Karpas-422 (cell line): ENCODE data around the gene EVPL. TPM values are rescaled to one million over a fixed set of nuclear protein-coding genes. Genes with fewer than 3 reads are reported as not detected.
"Not testable (repeated sequence)": the region's sequence is repeated elsewhere in the genome, so short reads cannot be mapped to it uniquely, and the experiment has no call there.

ENCODE experiments used
- DNase-seq: peaks from one replicate; pipeline ENCODE4 v3.0.0-alpha.2; 2015
- H2AFZ ChIP-seq: fragments of 200-600 bp; sonication (generic); 2 replicates; pipeline ENCODE4 v1.6.1; 2014; ENCODE audit warnings: antibody characterized with exemption, low read length, mixed read lengths
- H3K27ac ChIP-seq: fragments of 200-600 bp; sonication (generic); 2 replicates; pipeline ENCODE4 v1.5.1; 2014; ENCODE audit warnings: mild to moderate bottlenecking, low read length, moderate library complexity
- H3K27me3 ChIP-seq: fragments of 200-600 bp; sonication (generic); 2 replicates; pipeline ENCODE4 v1.6.1; 2014; ENCODE audit warnings: low read length, mixed read lengths
- H3K36me3 ChIP-seq: fragments of 200-600 bp; sonication (generic); 2 replicates; pipeline ENCODE4 v1.6.1; 2014; ENCODE audit warnings: low read length, mixed read lengths; ENCODE audit not compliant: insufficient read depth
- H3K4me1 ChIP-seq: fragments of 200-600 bp; sonication (generic); 2 replicates; pipeline ENCODE4 v1.6.1; 2014; ENCODE audit warnings: mild to moderate bottlenecking, low read length, mixed read lengths
- H3K4me2 ChIP-seq: fragments of 200-600 bp; sonication (generic); 2 replicates; pipeline ENCODE4 v1.6.1; 2014; ENCODE audit warnings: low read length, low read depth, mild to moderate bottlenecking; ENCODE audit not compliant: poor library complexity, severe bottlenecking
- H3K4me3 ChIP-seq: fragments of 200-600 bp; sonication (generic); 2 replicates; pipeline ENCODE4 v1.5.1; 2014; ENCODE audit warnings: mild to moderate bottlenecking, antibody characterized with exemption, low read length, mixed read lengths
- H3K79me2 ChIP-seq: fragments of 200-600 bp; sonication (generic); 2 replicates; pipeline ENCODE4 v1.6.1; 2014; ENCODE audit warnings: mild to moderate bottlenecking, low read length, mixed read lengths
- H3K9ac ChIP-seq: fragments of 200-600 bp; sonication (generic); 2 replicates; pipeline ENCODE4 v1.6.0; 2014; ENCODE audit warnings: low read length
- H3K9me2 ChIP-seq: fragments of 200-600 bp; sonication (generic), shearing (Covaris generic); replicated peaks from 2 replicates; pipeline ENCODE4 v1.6.0; 2014; ENCODE audit warnings: mild to moderate bottlenecking, low read length, moderate library complexity; ENCODE audit not compliant: insufficient read depth
- H3K9me3 ChIP-seq: fragments of 300-700, 200-600 bp; sonication (generic); 2 replicates; pipeline ENCODE4 v1.6.1; 2014; ENCODE audit warnings: low read length, mixed read lengths
- H4K20me1 ChIP-seq: fragments of 200-600 bp; sonication (generic); 2 replicates; pipeline ENCODE4 v1.6.1; 2014; ENCODE audit warnings: mild to moderate bottlenecking, antibody characterized with exemption, low read length, low read depth; ENCODE audit not compliant: insufficient read depth
- total RNA-seq: library from RNA; depleted of rRNA; stranded (reverse); fragments of >200 nt; shearing (Covaris generic); gene quantifications from 2 replicates; pipeline ENCODE4 v1.2.3, GENCODE V29; 2014; ENCODE audit warnings: low replicate concordance

EVPL gene
- total RNA-seq, 1 experiment from 2014 or later: 0.07 TPM

- Histone ChIP-seq H3K4me2 (no peak overlapping the region), H2AFZ (no peak overlapping the region), H3K9ac (no peak overlapping the region), H3K79me2 (peaks cover 3% of the 10 kb centered on the region; the same call in 1 of the 2 replicates), H3K9me2 (no peaks in the 10 kb centered on the region), H3K4me3 (no peak overlapping the region), H3K27ac (no peak overlapping the region), H3K36me3 (peaks cover 12% of the 10 kb centered on the region; the same call in 1 of the 2 replicates), H4K20me1 (no peaks in the 10 kb centered on the region), H3K4me1 (no peaks in the 10 kb centered on the region), H3K27me3 (no peaks in the 10 kb centered on the region), H3K9me3 (no peaks in the 10 kb centered on the region)
- no peak for DNase-seq
These were observed 36.9 kb upstream of the EVPL start for GRCh38 chr17:76063875-76064546.

- peaks cover 15% of the 10 kb centered on the region; the same call in 1 of the 2 replicates for H3K36me3 ChIP-seq
- not testable (repeated sequence) for H3K79me2 ChIP-seq, H3K27ac ChIP-seq, H3K27me3 ChIP-seq, H3K9ac ChIP-seq, H3K9me3 ChIP-seq, H3K9me2 ChIP-seq, H4K20me1 ChIP-seq, H3K4me3 ChIP-seq, H3K4me2 ChIP-seq, H2AFZ ChIP-seq, DNase-seq, H3K4me1 ChIP-seq
These were observed 31.2 kb upstream of the EVPL start for GRCh38 chr17:76058264-76058663.

GRCh38 chr17:76056882-76057281 is 29.8 kb upstream of the EVPL start:
- H2AFZ ChIP-seq: no peak overlapping the region
- H3K4me1 ChIP-seq: no peaks in the 10 kb centered on the region
- no peak for DNase-seq
- no peak overlapping the region for H3K4me2 ChIP-seq
- H3K36me3 ChIP-seq: peaks cover 15% of the 10 kb centered on the region; the same call in 1 of the 2 replicates
- H3K79me2 ChIP-seq: no peaks in the 10 kb centered on the region
- H3K4me3 ChIP-seq: no peak overlapping the region
- no peaks in the 10 kb centered on the region for H3K27me3 ChIP-seq
- H4K20me1 ChIP-seq: no peaks in the 10 kb centered on the region
- no peak overlapping the region for H3K9ac ChIP-seq
- no peaks in the 10 kb centered on the region for H3K9me2 ChIP-seq
- H3K27ac ChIP-seq: no peak overlapping the region
- no peaks in the 10 kb centered on the region for H3K9me3 ChIP-seq

DNA sequence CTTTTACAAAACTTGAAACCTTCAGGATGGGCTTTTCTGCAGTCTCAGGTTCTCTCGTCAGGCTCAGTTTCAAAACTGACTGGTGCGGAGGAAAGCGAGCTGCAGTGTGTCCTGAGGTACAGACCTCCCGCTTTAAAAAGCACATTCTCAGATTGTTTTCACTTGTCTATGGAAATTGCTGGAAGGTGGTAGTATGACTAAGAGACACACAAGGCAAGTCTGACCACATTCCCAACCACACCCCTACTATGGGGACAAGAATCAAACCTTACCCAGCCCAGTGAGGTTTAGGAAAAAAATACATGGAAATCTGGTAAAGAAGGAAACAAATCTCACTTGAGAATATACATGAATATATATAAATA is 27.0 kb upstream of the EVPL start:
- Histone ChIP-seq H3K9me2 (no peaks in the 10 kb centered on the region), H3K4me2 (no peak overlapping the region)

DNA sequence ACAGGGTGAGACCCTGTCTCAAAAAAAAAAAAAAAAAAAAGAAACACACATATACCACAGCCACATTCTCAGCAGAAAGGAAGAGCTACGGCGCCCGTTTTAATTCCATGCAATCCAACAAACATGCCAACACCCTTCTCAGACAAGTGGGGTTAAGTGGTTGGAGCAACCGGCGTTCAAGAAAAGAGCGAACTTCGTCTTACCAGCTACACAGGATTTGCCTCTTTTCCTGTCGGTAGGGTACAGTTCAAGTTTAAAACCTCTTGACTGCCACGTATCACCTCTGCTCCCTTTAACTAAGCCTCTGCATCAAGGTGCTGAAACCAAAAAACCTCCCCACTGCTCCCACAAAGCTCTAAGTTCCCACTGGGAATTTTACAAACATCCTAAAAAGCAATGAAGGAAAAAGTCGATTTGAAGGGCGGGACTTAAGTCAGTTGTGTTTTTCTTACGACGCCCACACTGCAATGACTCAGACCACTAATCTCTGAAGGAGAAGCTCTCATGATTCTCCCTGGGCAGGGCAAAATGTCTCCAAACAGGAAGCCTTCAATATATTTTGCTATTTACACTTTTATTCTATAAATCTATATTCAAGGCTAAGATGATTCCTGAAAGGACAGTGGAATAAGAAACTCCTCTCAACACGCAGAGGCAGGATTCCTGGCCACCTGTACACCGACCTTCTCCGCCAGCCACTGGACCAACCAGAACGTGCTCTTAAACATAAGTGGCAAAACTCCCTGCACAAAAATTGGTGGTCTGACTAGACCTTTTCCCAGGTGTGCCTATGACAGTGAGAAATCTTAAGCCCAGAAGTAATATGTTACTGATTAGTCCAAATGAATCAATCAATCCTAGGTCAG is 26.4 kb upstream of the EVPL start:
- H3K9me2 ChIP-seq: no peaks in the 10 kb centered on the region
- H3K9me3 ChIP-seq: no peaks in the 10 kb centered on the region
- DNase-seq: no peak
- no peak overlapping the region for H3K9ac ChIP-seq
- H3K4me2 ChIP-seq: no peak overlapping the region
- H3K27ac ChIP-seq: no peak overlapping the region
- no peaks in the 10 kb centered on the region for H3K79me2 ChIP-seq
- H3K27me3 ChIP-seq: no peaks in the 10 kb centered on the region
- H3K4me3 ChIP-seq: no peak overlapping the region
- H3K4me1 ChIP-seq: peaks cover 2% of the 10 kb centered on the region
- H3K36me3 ChIP-seq: peaks cover 13% of the 10 kb centered on the region; the same call in 1 of the 2 replicates
- no peaks in the 10 kb centered on the region for H4K20me1 ChIP-seq
- H2AFZ ChIP-seq: no peak overlapping the region

More for the DNA sequence above, 27.0 kb upstream of the EVPL start:
- H2AFZ ChIP-seq: no peak overlapping the region
- no peaks in the 10 kb centered on the region for H3K27me3 ChIP-seq
- DNase-seq: no peak
- H3K79me2 ChIP-seq: no peaks in the 10 kb centered on the region
- no peak overlapping the region for H3K4me3 ChIP-seq
- H3K4me1 ChIP-seq: no peaks in the 10 kb centered on the region
- no peak overlapping the region for H3K9ac ChIP-seq
- H3K27ac ChIP-seq: no peak overlapping the region
- peaks cover 15% of the 10 kb centered on the region; the same call in 1 of the 2 replicates for H3K36me3 ChIP-seq
- H4K20me1 ChIP-seq: no peaks in the 10 kb centered on the region
- H3K9me3 ChIP-seq: no peaks in the 10 kb centered on the region

GRCh38 chr17:76051561-76051960 is 24.5 kb upstream of the EVPL start:
- Histone ChIP-seq H3K27ac (no peak overlapping the region), H4K20me1 (no peaks in the 10 kb centered on the region), H3K27me3 (no peaks in the 10 kb centered on the region), H3K4me2 (no peak overlapping the region), H3K36me3 (peaks cover 11% of the 10 kb centered on the region; the same call in 1 of the 2 replicates), H3K79me2 (no peaks in the 10 kb centered on the region), H3K4me3 (no peak overlapping the region), H3K9me3 (no peaks in the 10 kb centered on the region), H3K9ac (no peak overlapping the region), H3K9me2 (no peaks in the 10 kb centered on the region), H2AFZ (no peak overlapping the region), H3K4me1 (peaks cover 10% of the 10 kb centered on the region)
- DNase-seq: no peak

DNA sequence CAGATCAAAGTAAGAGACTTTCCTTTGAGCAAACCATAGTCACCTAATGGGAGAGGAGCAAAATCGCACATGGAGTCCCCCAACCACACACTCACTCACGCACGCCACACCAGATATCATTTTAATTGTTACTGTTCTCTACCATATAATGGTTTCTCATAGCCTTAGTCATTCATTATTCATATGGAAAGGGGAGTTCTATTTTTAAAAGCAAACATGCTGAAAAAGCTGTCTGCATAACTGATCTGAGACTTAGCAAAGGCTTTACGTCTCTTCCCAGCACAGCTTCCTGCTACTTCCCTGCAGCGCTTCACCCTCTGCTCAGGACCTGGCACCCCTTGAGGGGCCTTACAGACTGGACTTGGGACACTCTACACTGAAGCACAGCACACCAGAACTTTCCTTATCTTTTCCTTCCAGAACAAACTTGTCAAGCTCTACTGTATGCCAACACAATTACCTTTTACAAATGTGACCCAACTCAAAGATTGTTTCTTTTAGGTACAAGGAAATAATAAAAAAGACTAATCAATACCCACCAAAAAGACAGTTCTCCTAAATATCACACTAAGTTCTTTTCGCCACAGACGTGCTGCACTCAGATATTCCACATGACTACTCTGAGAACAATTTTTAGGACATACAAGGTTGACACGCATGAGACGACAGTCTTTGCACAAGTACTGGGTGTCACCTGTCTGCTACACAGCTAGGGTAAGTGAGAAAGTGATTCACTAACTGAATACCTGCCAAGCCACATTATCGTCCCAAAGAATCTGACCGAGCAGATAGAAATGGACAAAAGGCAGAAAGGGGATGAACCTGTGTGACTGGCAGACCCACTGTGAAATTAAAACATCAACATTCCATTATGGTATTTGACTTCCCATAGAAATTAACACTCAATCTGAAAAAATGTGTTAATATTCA is 23.7 kb upstream of the EVPL start:
- Histone ChIP-seq H3K4me1 (peaks cover 10% of the 10 kb centered on the region), H3K79me2 (no peaks in the 10 kb centered on the region), H3K9me3 (no peaks in the 10 kb centered on the region), H4K20me1 (no peaks in the 10 kb centered on the region), H3K27ac (no peak overlapping the region), H3K4me3 (no peak overlapping the region), H3K27me3 (no peaks in the 10 kb centered on the region), H3K4me2 (no peak overlapping the region), H3K9ac (no peak overlapping the region), H3K36me3 (peaks cover 9% of the 10 kb centered on the region; the same call in 1 of the 2 replicates), H3K9me2 (no peaks in the 10 kb centered on the region), H2AFZ (no peak overlapping the region)
- no peak for DNase-seq
